GM20000 (cell line): ENCODE measurements around the gene OR2AG2.

Experiments
- DNase-seq: peaks from one replicate; pipeline ENCODE4 v3.0.0; 2012; ENCODE audit warnings: low spot score
- TF ChIP-seq, protein P1 (sequence below): IDR thresholded peaks from 2 replicates; pipeline ENCODE4 v1.5.1; 2012; ENCODE audit warnings: mild to moderate bottlenecking, control low read depth; ENCODE audit errors: extremely low read depth, missing control alignments

Gene OR2AG2

DNA sequence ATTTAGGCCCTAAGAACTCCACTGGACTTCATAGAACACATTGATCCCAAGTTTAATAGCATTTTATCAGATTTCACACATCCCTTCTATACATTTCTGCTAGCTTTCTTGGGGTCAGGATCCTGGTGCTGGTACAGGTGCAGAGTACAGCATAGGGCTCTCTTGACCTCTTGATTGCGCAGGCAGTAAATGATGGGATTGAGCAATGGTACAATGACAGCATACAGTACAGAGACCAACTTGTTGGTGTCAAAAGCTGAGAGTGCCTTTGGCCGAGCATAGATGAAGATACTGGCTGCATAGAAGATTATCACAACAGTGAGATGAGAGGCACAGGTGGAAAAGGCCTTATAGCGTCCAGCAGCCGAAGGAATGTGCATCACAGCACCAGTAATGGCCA is 22.9 kb upstream of the OR2AG2 start:
- no peak for DNase-seq
- TF ChIP-seq, protein P1, sequence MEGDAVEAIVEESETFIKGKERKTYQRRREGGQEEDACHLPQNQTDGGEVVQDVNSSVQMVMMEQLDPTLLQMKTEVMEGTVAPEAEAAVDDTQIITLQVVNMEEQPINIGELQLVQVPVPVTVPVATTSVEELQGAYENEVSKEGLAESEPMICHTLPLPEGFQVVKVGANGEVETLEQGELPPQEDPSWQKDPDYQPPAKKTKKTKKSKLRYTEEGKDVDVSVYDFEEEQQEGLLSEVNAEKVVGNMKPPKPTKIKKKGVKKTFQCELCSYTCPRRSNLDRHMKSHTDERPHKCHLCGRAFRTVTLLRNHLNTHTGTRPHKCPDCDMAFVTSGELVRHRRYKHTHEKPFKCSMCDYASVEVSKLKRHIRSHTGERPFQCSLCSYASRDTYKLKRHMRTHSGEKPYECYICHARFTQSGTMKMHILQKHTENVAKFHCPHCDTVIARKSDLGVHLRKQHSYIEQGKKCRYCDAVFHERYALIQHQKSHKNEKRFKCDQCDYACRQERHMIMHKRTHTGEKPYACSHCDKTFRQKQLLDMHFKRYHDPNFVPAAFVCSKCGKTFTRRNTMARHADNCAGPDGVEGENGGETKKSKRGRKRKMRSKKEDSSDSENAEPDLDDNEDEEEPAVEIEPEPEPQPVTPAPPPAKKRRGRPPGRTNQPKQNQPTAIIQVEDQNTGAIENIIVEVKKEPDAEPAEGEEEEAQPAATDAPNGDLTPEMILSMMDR, result no peak

GRCh38 chr11:6790546-6790945 is 18.8 kb upstream of the OR2AG2 start:
- TF ChIP-seq, protein P1, result no peak
- DNase-seq, result no peak

GRCh38 chr11:6782720-6783119 is 10.9 kb upstream of the OR2AG2 start, which contains the start of gene OR2AG1:
Gene OR2AG1 (plus strand): TSS chr11:6783020. CDS start chr11:6785038, 2,018 bp downstream.
- no peak for DNase-seq
- TF ChIP-seq, protein P1, result no peak

- TF ChIP-seq, protein P1, result no peak
- DNase-seq, result no peak
These were observed 9.1 kb upstream of the OR2AG2 start for GRCh38 chr11:6780829-6781228.

GRCh38 chr11:6778518-6778917 is 6.7 kb upstream of the OR2AG2 start:
- DNase-seq, result no peak
- TF ChIP-seq, protein P1, result no peak

GRCh38 chr11:6757373-6757967 is 14.3 kb downstream of the OR2AG2 start:
- peak; percentile 46 for DNase-seq

GRCh38 chr11:6755953-6756347 is 15.8 kb downstream of the OR2AG2 start:
- no peak for DNase-seq
- TF ChIP-seq, protein P1, result no peak

More at GRCh38 chr11:6757373-6757967, 14.3 kb downstream of the OR2AG2 start:
- TF ChIP-seq, protein P1, result peak; percentile 67
